ENCODE measurements around the gene TRIM34. TPM values are rescaled to one million over a fixed set of nuclear protein-coding genes. Genes with fewer than 3 reads are reported as not detected.

Gene TRIM34
- total RNA-seq, 1 donor from 2014 or later = 4.6 TPM

DNA sequence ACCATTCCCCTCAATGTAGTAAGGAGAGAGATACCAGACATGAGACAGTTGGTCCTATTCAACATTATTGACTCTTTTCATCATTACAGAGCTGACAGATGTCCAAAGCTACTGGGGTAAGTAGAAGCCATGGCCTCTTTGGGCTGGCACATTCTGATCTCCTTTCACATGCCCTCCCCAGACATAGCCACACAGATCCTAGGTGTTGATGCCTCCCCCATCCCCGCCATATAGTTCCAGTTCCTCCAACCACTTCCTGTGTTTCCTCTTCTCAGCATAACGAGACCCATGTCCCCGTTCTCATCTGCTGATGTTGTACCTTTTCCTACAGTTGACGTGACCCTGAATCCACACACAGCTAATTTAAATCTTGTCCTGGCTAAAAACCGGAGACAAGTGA lies 14.4 kb upstream of the TRIM34 start:
- Mint-ChIP-seq H3K9me3 (ENCODE audit: unreplicated experiment) (no peaks in the 10 kb centered on the region), H3K27me3 (ENCODE audit: unreplicated experiment) (no peaks in the 10 kb centered on the region), H3K4me1 (ENCODE audit: unreplicated experiment) (peaks cover 18% of the 10 kb centered on the region), H3K36me3 (ENCODE audit: unreplicated experiment) (no peaks in the 10 kb centered on the region), H3K27ac (ENCODE audit: unreplicated experiment) (no peak overlapping the region), H3K4me3 (ENCODE audit: unreplicated experiment) (no peak overlapping the region)
- DNase-seq (ENCODE audit: extremely low spot score, unreplicated experiment) = no peak
- TF ChIP-seq, protein P1, sequence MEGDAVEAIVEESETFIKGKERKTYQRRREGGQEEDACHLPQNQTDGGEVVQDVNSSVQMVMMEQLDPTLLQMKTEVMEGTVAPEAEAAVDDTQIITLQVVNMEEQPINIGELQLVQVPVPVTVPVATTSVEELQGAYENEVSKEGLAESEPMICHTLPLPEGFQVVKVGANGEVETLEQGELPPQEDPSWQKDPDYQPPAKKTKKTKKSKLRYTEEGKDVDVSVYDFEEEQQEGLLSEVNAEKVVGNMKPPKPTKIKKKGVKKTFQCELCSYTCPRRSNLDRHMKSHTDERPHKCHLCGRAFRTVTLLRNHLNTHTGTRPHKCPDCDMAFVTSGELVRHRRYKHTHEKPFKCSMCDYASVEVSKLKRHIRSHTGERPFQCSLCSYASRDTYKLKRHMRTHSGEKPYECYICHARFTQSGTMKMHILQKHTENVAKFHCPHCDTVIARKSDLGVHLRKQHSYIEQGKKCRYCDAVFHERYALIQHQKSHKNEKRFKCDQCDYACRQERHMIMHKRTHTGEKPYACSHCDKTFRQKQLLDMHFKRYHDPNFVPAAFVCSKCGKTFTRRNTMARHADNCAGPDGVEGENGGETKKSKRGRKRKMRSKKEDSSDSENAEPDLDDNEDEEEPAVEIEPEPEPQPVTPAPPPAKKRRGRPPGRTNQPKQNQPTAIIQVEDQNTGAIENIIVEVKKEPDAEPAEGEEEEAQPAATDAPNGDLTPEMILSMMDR (IDR thresholded peaks at IDR 0.05) = no peak

DNA sequence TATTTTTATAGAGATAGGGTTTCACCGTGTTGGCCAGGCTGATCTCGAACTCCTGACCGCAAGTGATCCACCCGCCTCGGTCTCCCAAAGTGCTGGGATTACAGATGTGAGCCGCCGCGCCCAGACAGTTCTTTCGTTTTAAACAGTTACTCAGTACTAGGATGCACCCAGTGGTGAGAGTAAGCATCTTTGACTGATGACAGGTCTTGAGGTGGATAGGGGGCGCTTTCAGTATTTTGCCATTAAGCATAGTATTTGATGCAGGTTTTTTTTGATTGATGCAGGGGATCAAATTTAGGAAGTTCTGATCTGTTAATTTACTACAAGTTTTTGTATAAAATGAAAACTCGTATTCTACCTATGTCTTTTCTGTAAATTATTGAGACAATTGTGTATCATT lies 13.2 kb upstream of the TRIM34 start:
- Mint-ChIP-seq H3K4me3 (ENCODE audit: unreplicated experiment) (no peak overlapping the region), H3K36me3 (ENCODE audit: unreplicated experiment) (no peaks in the 10 kb centered on the region), H3K4me1 (ENCODE audit: unreplicated experiment) (peaks cover 6% of the 10 kb centered on the region), H3K9me3 (ENCODE audit: unreplicated experiment) (no peaks in the 10 kb centered on the region), H3K27ac (ENCODE audit: unreplicated experiment) (no peak overlapping the region), H3K27me3 (ENCODE audit: unreplicated experiment) (no peaks in the 10 kb centered on the region)
- TF ChIP-seq, protein P1 (IDR thresholded peaks at IDR 0.05) = no peak
- no peak for DNase-seq (ENCODE audit: extremely low spot score, unreplicated experiment)

DNA sequence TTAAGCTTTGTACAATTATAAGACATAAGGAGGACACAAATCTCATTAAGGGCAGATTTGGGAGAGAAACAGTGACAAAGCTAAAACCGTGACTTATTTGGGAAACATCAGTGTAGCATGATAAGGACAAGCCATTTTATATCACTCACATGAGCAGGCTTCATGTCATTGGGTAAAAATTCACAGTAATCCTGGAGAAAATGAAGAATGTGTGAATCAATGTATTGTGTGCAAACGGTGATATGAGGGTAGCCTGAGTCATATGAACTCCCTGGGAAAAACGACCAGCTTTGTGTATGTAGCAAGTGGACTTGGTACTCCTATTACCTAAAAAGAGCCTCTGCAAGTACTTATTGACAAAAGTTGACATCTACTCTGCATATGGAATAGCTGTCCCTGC lies 6.0 kb upstream of the TRIM34 start:
- no peaks in the 10 kb centered on the region for H3K27me3 Mint-ChIP-seq (ENCODE audit: unreplicated experiment)
- H3K9me3 Mint-ChIP-seq (ENCODE audit: unreplicated experiment) = no peaks in the 10 kb centered on the region
- no peak overlapping the region for H3K4me3 Mint-ChIP-seq (ENCODE audit: unreplicated experiment)
- peaks cover 37% of the 10 kb centered on the region for H3K4me1 Mint-ChIP-seq (ENCODE audit: unreplicated experiment)
- H3K36me3 Mint-ChIP-seq (ENCODE audit: unreplicated experiment) = no peaks in the 10 kb centered on the region
- no peak for DNase-seq (ENCODE audit: extremely low spot score, unreplicated experiment)
- TF ChIP-seq, protein P1 (IDR thresholded peaks at IDR 0.05) = no peak
- H3K27ac Mint-ChIP-seq (ENCODE audit: unreplicated experiment) = no peak overlapping the region

DNA sequence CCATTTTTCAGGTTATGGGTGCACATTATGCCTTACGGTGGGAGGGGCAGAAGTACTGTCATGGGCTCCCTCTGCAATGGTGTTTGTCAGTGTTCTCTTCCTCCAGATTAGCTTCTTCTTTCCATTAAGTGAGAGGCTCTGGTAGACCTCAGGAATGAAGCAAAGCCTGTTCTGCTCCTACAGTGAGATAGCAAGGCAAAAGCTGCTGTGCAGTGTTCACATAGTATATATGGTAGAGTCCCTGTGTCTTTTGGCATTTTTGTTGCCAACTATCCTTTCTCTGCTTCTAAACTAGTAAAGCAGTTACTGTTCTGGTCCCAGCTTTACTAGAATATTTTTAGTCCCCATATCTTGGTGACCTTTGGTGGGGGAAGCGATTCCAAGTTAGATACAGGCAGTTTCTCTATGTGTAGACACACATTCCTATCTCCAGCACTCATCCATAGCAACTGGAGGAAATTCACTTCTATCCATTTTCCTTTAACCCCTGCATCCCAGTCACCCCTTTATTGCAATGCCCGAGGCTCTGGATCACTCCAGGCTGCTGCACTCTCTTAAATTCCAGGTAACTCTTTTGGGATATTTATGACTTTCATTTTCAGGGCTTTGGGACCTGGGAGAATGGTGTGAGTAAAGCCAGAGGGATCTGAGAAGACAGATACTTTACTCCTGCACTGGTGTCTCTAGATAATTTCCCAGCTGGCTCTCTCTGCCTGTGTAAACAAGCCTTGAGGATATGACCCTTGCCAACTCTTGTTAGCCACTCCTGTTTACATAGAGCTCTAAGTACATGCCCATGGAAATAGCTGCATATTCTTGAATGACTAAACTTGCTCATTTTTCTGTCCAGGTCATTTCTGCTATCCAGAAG lies 3.9 kb upstream of the TRIM34 start:
- H3K9me3 Mint-ChIP-seq (ENCODE audit: unreplicated experiment) = no peaks in the 10 kb centered on the region
- H3K4me3 Mint-ChIP-seq (ENCODE audit: unreplicated experiment) = peak overlapping the region; percentile 31
- H3K27ac Mint-ChIP-seq (ENCODE audit: unreplicated experiment) = peak overlapping the region; percentile 85
- TF ChIP-seq, protein P1 (IDR thresholded peaks at IDR 0.05) = no peak
- DNase-seq (ENCODE audit: extremely low spot score, unreplicated experiment) = peak; percentile 56
- no peaks in the 10 kb centered on the region for H3K27me3 Mint-ChIP-seq (ENCODE audit: unreplicated experiment)
- peaks cover 52% of the 10 kb centered on the region for H3K4me1 Mint-ChIP-seq (ENCODE audit: unreplicated experiment)
- no peaks in the 10 kb centered on the region for H3K36me3 Mint-ChIP-seq (ENCODE audit: unreplicated experiment)

DNA sequence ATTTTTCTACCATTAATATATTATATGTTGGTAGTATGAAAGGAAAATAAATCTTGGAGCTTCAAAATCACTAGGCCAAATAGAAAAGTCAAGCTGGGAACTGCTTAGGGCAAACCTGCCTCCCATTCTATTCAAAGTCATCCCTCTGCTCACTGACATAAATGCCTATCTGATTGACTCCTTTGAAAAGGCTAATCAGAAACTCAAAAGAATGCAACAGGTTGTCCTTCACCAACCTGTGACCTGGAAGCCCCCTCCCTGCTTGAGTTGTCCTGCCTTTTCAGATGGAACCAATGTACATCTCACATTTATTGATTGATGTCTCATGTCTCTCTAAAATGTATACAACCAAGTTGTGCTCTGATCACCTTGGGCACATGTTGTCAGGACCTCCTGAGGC lies 3.2 kb upstream of the TRIM34 start:
- H3K4me1 Mint-ChIP-seq (ENCODE audit: unreplicated experiment) = peaks cover 56% of the 10 kb centered on the region
- H3K36me3 Mint-ChIP-seq (ENCODE audit: unreplicated experiment) = peaks cover 2% of the 10 kb centered on the region
- no peak overlapping the region for H3K4me3 Mint-ChIP-seq (ENCODE audit: unreplicated experiment)
- no peaks in the 10 kb centered on the region for H3K9me3 Mint-ChIP-seq (ENCODE audit: unreplicated experiment)
- DNase-seq (ENCODE audit: extremely low spot score, unreplicated experiment) = no peak
- TF ChIP-seq, protein P1 (IDR thresholded peaks at IDR 0.05) = no peak
- peak overlapping the region; percentile 85 for H3K27ac Mint-ChIP-seq (ENCODE audit: unreplicated experiment)
- no peaks in the 10 kb centered on the region for H3K27me3 Mint-ChIP-seq (ENCODE audit: unreplicated experiment)
